Epithelial cell of esophagus (primary cell): ENCODE measurements around the gene ADAM19.

Experiments used
- DNase-seq: peaks from one replicate; pipeline ENCODE4 v3.0.0; 2010; ENCODE audit warnings: low read depth
- H3K4me3 ChIP-seq: 2 replicates; pipeline ENCODE4 v1.5.1; 2011; ENCODE audit warnings: mild to moderate bottlenecking, low read length, control low read depth
- TF ChIP-seq, protein P1 (sequence below): IDR thresholded peaks from 2 replicates; pipeline ENCODE4 v1.5.1; 2011; ENCODE audit warnings: low read depth, mild to moderate bottlenecking, low read length, control low read depth, inconsistent platforms; ENCODE audit not compliant: insufficient read depth; ENCODE audit errors: missing control alignments

ADAM19 gene

DNA sequence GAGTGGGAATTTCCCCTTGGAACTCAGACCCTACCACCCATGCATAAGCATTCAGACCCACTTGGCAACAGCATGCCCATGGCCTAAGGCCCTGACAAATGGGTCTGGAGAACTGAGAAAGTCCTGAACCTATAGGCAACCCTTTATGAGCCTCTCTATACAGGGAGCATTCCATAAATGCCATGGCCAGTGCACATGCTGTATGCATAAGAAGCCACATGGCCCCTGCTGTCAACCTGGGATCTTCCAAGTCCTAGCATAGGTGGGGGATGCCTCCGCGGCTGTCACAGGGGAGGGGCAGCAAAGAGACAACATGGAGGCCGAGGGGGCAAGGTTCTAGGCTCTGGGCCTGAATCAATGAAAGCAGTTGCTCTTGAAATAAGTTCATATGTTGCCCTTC lies 123.8 kb downstream of the ADAM19 start:
- H3K4me3 ChIP-seq: no peak overlapping the region
- no peak for DNase-seq
- TF ChIP-seq, protein P1, sequence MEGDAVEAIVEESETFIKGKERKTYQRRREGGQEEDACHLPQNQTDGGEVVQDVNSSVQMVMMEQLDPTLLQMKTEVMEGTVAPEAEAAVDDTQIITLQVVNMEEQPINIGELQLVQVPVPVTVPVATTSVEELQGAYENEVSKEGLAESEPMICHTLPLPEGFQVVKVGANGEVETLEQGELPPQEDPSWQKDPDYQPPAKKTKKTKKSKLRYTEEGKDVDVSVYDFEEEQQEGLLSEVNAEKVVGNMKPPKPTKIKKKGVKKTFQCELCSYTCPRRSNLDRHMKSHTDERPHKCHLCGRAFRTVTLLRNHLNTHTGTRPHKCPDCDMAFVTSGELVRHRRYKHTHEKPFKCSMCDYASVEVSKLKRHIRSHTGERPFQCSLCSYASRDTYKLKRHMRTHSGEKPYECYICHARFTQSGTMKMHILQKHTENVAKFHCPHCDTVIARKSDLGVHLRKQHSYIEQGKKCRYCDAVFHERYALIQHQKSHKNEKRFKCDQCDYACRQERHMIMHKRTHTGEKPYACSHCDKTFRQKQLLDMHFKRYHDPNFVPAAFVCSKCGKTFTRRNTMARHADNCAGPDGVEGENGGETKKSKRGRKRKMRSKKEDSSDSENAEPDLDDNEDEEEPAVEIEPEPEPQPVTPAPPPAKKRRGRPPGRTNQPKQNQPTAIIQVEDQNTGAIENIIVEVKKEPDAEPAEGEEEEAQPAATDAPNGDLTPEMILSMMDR: no peak

DNA sequence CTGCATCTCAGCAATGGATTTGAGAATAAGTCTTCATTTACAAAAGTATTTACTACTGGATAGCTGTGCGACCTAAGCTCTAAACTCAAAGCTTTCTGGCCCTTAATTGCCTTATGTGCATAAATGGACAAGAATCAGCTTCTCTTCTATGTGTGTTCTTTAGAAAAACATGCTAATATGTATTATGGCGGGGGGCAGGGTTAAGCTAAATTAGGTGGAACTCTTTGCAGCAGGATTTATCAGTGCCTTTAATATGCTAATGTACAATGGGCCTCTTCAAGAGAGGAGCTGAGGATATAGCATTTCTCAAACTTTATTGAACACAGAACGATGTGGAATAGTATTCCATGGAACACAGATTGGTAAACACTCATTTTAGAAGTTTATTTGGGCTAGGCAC lies 125.6 kb downstream of the ADAM19 start:
- H3K4me3 ChIP-seq: no peak overlapping the region
- no peak for DNase-seq
- TF ChIP-seq, protein P1: no peak

DNA sequence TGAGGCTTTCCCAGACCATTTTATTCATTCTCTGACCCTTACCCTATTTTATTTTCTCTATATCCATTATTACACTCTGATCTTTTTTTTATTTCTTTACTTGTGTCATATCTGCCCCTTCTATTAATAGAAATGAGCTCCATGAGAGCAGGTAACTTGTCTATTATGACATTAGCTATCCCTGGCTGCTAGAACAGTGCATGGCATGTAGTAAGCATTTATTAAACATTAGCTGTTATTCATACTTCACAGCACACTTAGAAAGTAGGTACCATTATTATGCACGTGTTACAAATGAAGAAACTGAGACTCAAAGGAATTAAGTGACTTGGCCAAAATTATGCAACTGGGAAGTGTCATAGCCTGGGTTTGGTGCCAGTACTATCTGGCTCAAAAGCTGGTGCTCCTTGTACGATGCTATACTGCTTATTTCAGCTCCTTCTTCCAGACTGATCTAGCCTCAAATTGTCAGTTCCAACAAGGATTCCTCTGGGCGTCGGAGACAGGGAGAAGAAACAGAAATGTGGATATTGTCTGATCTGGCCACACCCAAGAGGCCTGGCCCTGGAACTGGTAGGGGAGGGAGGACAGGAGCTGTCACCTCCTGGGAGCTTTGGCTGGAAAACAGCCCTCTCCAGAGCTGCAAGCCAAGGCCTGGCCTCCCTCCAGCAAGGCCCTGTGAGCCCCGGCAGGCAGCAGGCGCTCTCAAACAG lies 126.4 kb downstream of the ADAM19 start:
- peak; percentile 51 for DNase-seq
- no peak overlapping the region for H3K4me3 ChIP-seq
- TF ChIP-seq, protein P1: no peak

DNA sequence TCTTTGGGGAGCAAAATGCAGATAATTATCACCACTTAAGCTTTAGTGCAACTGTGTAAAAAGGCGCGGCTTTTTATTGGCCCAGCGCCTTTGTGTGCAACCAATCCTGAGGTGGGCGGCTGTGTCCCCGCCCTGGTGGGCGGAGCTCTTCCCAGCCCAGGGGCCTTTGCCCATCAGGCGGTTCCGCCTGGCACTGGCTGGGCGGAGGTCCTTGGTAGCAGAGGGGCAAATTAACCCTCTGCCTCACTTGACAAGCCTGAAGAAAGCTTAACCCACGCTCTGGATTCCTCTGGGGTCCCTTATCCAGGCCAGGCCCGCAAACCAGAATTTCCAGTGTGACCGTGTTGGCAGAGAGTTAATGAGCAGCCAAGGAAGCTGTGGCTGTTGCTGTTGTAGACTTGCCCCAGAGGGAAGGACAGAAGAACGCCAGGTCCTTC lies 128.4 kb downstream of the ADAM19 start:
- TF ChIP-seq, protein P1: no peak
- no peak overlapping the region for H3K4me3 ChIP-seq
- peak; percentile 52 for DNase-seq

DNA sequence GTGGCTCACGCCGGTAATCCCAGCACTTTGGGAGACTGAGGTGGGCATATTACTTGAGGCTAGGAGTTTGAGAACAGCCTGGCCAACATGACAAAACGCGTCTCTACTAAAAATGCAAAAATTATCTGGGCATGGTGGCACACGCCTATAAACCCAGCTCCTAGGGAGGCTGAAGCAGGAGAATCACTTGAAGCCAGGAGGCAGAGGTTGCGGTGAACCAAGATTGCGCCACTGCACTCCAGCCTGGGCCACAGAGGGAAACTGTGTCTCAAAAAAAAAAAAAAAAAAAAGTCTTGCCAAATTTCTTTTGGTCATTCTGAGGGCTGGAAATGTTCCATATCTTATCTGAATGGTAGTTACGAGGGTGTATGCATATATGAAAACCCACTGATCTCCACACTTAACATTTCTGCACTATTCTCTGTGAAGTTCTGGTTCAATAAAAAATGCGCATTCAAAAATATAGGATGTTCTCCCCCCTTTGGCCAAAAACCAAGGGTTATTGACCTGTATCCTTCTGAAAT lies 129.1 kb downstream of the ADAM19 start:
- H3K4me3 ChIP-seq: no peak overlapping the region
- peak; percentile 31 for DNase-seq
- TF ChIP-seq, protein P1: no peak

DNA sequence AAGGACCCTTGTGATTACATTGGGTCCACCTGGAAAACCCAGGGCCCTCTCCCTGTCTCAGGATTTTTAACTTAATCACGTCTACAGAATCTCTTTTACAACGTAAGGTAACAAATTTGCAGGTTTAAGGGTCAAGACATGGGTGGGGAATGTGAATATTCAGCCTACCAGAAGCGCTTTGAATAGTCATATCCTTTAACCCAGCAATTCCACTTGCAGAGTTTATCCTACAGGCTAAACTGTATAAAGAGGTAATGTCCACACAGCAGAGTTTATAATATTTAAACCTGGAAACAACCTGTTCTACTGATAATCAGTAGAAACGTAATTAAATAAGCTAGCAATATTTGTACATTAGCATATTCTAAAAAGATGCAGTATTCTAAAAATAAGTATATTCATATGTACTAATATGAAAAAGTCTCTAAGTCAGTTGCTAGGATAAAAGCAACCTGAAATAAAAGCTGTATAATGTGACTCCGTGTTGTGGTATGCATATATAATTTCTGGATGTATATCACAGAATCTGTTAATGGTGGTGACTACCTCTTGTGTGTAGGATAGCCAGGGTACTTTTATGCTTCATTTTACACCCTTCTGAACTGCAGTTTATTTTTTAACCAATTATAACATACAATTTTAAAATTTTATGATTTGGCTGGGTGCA lies 129.7 kb downstream of the ADAM19 start:
- H3K4me3 ChIP-seq: no peak overlapping the region
- DNase-seq: no peak
- TF ChIP-seq, protein P1: no peak

DNA sequence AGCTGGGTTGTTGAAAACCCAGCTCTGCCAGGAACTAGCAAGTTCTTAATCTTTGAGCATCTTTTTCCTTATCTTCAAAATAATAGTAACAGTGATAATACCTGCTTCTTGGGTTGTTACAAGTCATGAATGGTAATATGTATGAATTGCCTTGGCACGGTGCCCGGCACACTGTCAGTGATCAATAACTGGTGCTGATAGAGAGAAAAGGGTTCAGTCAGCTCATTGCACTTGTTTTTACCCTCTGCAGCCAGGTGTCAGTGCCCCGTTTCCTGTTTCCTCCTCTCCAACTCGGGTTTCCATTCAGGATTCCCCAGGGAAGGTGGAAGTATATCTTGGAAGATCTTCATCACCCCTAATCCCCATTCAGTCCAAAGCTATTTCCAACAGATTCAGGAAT lies 131.4 kb downstream of the ADAM19 start:
- TF ChIP-seq, protein P1: no peak
- no peak for DNase-seq
- no peak overlapping the region for H3K4me3 ChIP-seq
